Endodermal cell (in vitro differentiated cells): ENCODE measurements around the gene SSH2. TPM values are rescaled to one million over a fixed set of nuclear protein-coding genes. Genes with fewer than 3 reads are reported as not detected.

Source experiments
- DNase-seq: peaks from one replicate; pipeline ENCODE4 v3.0.0-alpha.2; 2017
- H3K27ac ChIP-seq: 2 replicates; pipeline ENCODE4 v1.5.1; 2013; ENCODE audit warnings: mild to moderate bottlenecking, low read depth, low read length, moderate library complexity
- H3K27me3 ChIP-seq: 2 replicates; pipeline ENCODE4 v1.6.1; 2013; ENCODE audit warnings: mild to moderate bottlenecking, low read length, moderate library complexity; ENCODE audit not compliant: insufficient read depth, control insufficient read depth, poor library complexity, severe bottlenecking
- H3K36me3 ChIP-seq: 2 replicates; pipeline ENCODE4 v1.7.0; 2013; ENCODE audit warnings: mild to moderate bottlenecking, low read length, moderate library complexity; ENCODE audit not compliant: control insufficient read depth, insufficient read depth
- H3K4me1 ChIP-seq: one replicate; pipeline ENCODE4 v1.7.0; 2013; ENCODE audit warnings: low read length; ENCODE audit not compliant: control insufficient read depth, insufficient read depth
- H3K4me3 ChIP-seq: 2 replicates; pipeline ENCODE4 v1.5.1; 2013; ENCODE audit warnings: mild to moderate bottlenecking, low read length, moderate library complexity
- H3K9ac ChIP-seq: 2 replicates; pipeline ENCODE4 v1.6.1; 2013; ENCODE audit warnings: mild to moderate bottlenecking, low read length, moderate library complexity; ENCODE audit not compliant: poor library complexity, severe bottlenecking; ENCODE audit errors: extremely low read depth
- H3K9me3 ChIP-seq: 2 replicates; pipeline ENCODE4 v1.6.1; 2013; ENCODE audit warnings: mild to moderate bottlenecking, low read length, moderate library complexity; ENCODE audit not compliant: control insufficient read depth
- H3K27ac Mint-ChIP-seq: 2 replicates; pipeline ENCODE4 v1.8.0; 2020; ENCODE audit warnings: mixed read lengths
- H3K27me3 Mint-ChIP-seq: 2 replicates; pipeline ENCODE4 v1.8.0; 2021; ENCODE audit warnings: mild to moderate bottlenecking, mixed read lengths; ENCODE audit not compliant: insufficient read depth
- H3K36me3 Mint-ChIP-seq: 2 replicates; pipeline ENCODE4 v1.8.0; 2020; ENCODE audit warnings: low read depth, mixed read lengths
- H3K4me1 Mint-ChIP-seq: 2 replicates; pipeline ENCODE4 v1.8.0; 2020; ENCODE audit warnings: mixed read lengths
- H3K4me3 Mint-ChIP-seq: 2 replicates; pipeline ENCODE4 v1.8.0; 2020; ENCODE audit warnings: mild to moderate bottlenecking, moderate library complexity, mixed read lengths
- H3K9me3 Mint-ChIP-seq: 2 replicates; pipeline ENCODE4 v1.8.0; 2020; ENCODE audit warnings: mild to moderate bottlenecking, mixed read lengths
- WGBS, 2 experiments: methylation state at CpG; one replicate each; pipeline versions ENCODE4 v1.1.5 to v1.1.7; 2013; ENCODE audit warnings: missing lambda C conversion rate in 2 of 2, mixed read lengths in 1 of 2; ENCODE audit not compliant: insufficient coverage in 1 of 2, insufficient read length in 1 of 2; 5-methylcytosine and 5-hydroxymethylcytosine counted together
- total RNA-seq, 2 donors: library from RNA; stranded (reverse); fragmentation: NEBNext Ultra II Directional in 1 of 2; extraction: Animal tissue kit (Norgen Biotek cat#: 25700) in 1 of 2; gene quantifications; 2 replicates in 1 of 2; 3 replicates in 1 of 2; pipeline ENCODE4 v1.2.1, GENCODE V29; 2021
- TF ChIP-seq, protein P1 (sequence below): fragments of 200-600 bp; sonication (generic); conservative IDR thresholded peaks from 2 replicates; pipeline ENCODE4 v1.5.0; 2021; ENCODE audit warnings: antibody characterized with exemption, mild to moderate bottlenecking

SSH2 gene
- total RNA-seq, 2 donors from 2014 or later, result 11.3 to 13.5 TPM

GRCh38 chr17:29948448-29949215 is 18.6 kb upstream of the SSH2 start:
- no peak overlapping the region for H3K27ac Mint-ChIP-seq

GRCh38 chr17:29945281-29945680 is 15.3 kb upstream of the SSH2 start:
- Histone ChIP-seq H3K4me1 (no peaks in the 10 kb centered on the region), H3K9ac (no peak overlapping the region), H3K9me3 (no peaks in the 10 kb centered on the region), H3K27ac (no peak overlapping the region), H3K4me3 (no peak overlapping the region), H3K27me3 (no peaks in the 10 kb centered on the region), H3K36me3 (no peaks in the 10 kb centered on the region)
- Mint-ChIP-seq H3K4me3 (no peak overlapping the region), H3K36me3 (no peaks in the 10 kb centered on the region), H3K27me3 (no peaks in the 10 kb centered on the region), H3K27ac (no peak overlapping the region), H3K9me3 (no peaks in the 10 kb centered on the region), H3K4me1 (peaks cover 10% of the 10 kb centered on the region)
- WGBS, 2 experiments, result 90% methylated on average over 2 of the region's 2 CpGs; no CpG with 5 or more reads in 1 of the 2 experiments
- TF ChIP-seq, protein P1, sequence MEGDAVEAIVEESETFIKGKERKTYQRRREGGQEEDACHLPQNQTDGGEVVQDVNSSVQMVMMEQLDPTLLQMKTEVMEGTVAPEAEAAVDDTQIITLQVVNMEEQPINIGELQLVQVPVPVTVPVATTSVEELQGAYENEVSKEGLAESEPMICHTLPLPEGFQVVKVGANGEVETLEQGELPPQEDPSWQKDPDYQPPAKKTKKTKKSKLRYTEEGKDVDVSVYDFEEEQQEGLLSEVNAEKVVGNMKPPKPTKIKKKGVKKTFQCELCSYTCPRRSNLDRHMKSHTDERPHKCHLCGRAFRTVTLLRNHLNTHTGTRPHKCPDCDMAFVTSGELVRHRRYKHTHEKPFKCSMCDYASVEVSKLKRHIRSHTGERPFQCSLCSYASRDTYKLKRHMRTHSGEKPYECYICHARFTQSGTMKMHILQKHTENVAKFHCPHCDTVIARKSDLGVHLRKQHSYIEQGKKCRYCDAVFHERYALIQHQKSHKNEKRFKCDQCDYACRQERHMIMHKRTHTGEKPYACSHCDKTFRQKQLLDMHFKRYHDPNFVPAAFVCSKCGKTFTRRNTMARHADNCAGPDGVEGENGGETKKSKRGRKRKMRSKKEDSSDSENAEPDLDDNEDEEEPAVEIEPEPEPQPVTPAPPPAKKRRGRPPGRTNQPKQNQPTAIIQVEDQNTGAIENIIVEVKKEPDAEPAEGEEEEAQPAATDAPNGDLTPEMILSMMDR, result no peak
- DNase-seq, result no peak

More at GRCh38 chr17:29948448-29949215, 18.6 kb upstream of the SSH2 start:
- Mint-ChIP-seq H3K27me3 (no peaks in the 10 kb centered on the region), H3K36me3 (no peaks in the 10 kb centered on the region), H3K9me3 (peaks cover 10% of the 10 kb centered on the region), H3K4me1 (peaks cover 10% of the 10 kb centered on the region), H3K4me3 (no peak overlapping the region)
- Histone ChIP-seq H3K36me3 (no peaks in the 10 kb centered on the region), H3K4me1 (no peaks in the 10 kb centered on the region), H3K9me3 (peaks cover 7% of the 10 kb centered on the region), H3K9ac (no peak overlapping the region), H3K27me3 (no peaks in the 10 kb centered on the region), H3K27ac (peak overlapping the region; percentile 51), H3K4me3 (no peak overlapping the region)
- TF ChIP-seq, protein P1, result no peak
- DNase-seq, result no peak
- WGBS, 2 experiments, result 86 to 87% methylated on average over 1 to 2 of the region's 3 CpGs

DNA sequence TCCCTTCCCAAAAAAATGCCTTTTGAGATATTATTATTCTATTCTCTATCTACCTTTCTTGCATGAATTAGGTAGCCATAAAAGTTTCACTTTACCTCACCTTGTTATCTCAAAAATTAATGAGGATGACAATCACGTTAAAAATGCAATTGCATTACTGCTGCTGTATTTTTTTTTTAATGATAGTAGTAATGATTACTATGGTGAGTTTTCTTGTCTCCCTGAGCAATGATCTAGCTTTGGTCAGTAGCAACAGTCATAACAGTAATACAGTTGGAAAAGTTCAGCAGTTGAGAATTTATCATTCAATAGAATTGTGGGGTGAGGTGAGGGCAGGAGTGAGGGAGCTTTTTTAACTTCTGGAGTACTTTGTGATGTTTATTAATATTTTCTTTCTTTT is 11.3 kb upstream of the SSH2 start, which contains the start of gene EFCAB5:
Gene EFCAB5 (plus strand): TSS at position 301 of the 400 bp plus-strand sequence. CDS start 163 bp downstream, outside the sequence.
- no peak within 1 kb of the TSS for H3K4me3 Mint-ChIP-seq
- no peaks in the 10 kb centered on the region for H3K36me3 Mint-ChIP-seq
- 40 to 95% methylated on average over 1 of the region's 1 CpG for WGBS, 2 experiments
- peaks cover 11% of the 10 kb centered on the region for H3K27me3 Mint-ChIP-seq
- peaks cover 2% of the 10 kb centered on the region for H3K4me1 Mint-ChIP-seq
- Histone ChIP-seq H3K27ac (no peak within 1 kb of the TSS), H3K4me3 (no peak within 1 kb of the TSS), H3K4me1 (no peaks in the 10 kb centered on the region), H3K9me3 (no peaks in the 10 kb centered on the region), H3K9ac (no peak within 1 kb of the TSS), H3K36me3 (no peaks in the 10 kb centered on the region), H3K27me3 (no peaks in the 10 kb centered on the region)
- no peak for DNase-seq
- H3K9me3 Mint-ChIP-seq, result no peaks in the 10 kb centered on the region
- TF ChIP-seq, protein P1, result no peak
- no peak within 1 kb of the TSS for H3K27ac Mint-ChIP-seq
